HG02571 (cell line): ENCODE data around the gene ITGB3.

Source experiments
- ATAC-seq: cut with Tn5 transposase; IDR thresholded peaks from one replicate; pipeline ENCODE4 v1.9.1; 2021; ENCODE audit warnings: mild to moderate bottlenecking, moderate library complexity; ENCODE audit not compliant: unreplicated experiment

Gene ITGB3

DNA sequence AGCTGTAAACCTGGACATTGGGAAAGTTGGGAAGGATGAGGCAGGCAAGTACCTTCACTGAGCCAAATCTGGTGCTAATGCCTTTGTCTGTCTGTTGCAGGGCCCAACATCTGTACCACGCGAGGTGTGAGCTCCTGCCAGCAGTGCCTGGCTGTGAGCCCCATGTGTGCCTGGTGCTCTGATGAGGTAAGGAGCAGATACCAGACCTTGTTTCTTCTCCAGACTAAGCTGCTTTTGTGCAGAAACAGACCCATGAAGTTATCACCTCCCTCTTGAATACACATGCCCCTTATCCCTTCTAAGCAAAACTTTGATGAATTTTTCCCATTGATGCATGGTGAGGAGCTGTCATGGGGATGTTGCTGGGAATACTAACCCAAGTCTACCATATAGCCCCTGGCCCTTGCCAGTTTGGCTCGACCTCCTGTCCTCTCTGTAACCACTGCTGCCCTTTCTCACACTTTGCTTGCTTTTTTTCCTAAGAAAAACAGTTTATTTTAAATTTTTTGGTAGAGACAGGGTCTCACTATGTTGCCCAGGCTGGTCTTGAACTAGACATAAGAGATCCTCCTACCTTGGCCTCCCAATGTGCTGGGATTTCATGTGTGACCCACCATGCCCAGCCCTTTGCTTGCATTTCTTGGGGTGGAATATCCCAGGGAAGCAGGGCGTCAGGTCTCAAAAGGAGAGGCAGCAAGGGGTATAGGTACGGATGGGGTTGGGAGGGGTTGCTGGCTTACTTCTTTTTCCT is 20.9 kb downstream of the ITGB3 start:
- ATAC-seq, result no peak

- no peak for ATAC-seq
Measured at GRCh38 chr17:47275245-47275984, 21.8 kb downstream of the ITGB3 start.

DNA sequence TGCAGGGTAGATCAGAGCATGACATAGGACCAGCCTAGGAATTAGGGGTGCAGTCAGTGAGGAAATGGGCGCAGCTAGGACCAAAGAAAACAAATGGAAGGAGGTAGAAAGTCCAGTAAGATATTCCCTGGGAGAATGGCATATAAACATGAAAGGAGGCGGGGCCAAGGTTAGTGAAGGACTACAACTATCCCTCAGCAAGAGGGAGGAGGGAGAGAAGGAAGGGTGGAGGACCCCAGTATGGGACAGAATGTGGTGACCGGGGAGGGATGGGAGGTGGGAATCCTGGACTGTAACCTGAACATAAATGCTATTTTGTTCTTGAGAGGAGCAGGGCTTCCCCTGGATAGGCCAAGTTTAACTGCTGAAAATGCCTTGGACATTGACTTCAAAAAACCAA is 22.8 kb downstream of the ITGB3 start:
- ATAC-seq, result no peak

GRCh38 chr17:47276868-47277267 is 23.2 kb downstream of the ITGB3 start:
- ATAC-seq, result no peak

DNA sequence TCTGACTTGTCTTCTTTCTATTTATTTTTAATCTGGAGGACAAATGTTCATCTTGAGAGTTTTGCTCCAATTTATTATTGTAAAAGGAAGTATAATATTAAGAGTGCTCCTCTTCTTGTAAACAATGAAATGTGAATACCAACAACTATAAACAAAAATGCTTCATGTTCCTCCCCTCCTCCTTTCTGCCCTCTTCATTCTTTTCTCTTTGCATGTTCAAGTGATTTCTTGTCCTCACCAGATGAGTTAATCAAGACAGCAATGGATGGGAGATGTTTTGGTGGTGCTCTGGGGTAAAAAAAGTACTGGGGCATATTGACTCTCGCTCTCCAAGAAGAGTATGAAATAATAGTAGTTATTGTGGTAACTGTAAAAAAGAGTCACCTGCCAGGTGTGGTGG is 24.3 kb downstream of the ITGB3 start:
- ATAC-seq, result no peak

- ATAC-seq, result no peak
Measured at GRCh38 chr17:47278561-47278960, 24.9 kb downstream of the ITGB3 start.

GRCh38 chr17:47279062-47279801 is 25.6 kb downstream of the ITGB3 start:
- peak; percentile 68 for ATAC-seq

DNA sequence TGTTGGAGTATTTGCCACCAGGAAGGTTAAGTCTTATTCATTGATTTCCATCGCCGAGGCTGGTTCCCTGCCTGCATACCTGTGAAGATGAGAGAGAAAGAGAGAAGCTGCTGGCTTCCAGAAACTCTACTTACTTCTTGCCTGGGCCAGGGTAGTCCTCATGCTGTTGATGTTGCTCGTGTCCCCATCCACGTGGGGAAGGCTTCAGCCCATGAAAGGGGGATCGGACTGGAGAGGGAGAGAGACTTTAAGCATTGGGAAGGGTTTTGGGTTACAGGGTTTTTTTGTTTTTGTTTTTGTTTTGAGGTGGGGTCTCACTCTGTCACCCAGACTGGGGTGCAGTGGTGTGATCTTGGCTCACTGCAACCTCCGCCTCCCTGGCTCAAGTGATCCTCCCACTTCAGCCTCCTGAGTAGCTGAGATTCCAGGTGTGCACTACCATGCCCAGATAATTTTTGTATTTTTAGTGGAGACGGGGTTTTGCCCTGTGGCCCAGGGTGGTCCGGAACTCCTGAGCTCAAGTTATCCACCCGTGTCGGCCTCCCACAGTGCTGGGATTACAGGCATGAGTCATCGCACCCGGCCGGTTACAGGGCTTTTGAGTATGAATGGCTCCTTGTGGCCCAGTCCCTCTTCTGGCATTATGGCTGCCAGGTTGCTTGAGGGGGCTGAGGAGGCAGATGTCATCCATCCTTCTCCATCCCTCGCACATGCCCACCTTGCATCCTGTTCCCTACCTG is 26.6 kb downstream of the ITGB3 start:
- ATAC-seq, result no peak

GRCh38 chr17:47281216-47281615 is 27.6 kb downstream of the ITGB3 start:
- ATAC-seq, result no peak

DNA sequence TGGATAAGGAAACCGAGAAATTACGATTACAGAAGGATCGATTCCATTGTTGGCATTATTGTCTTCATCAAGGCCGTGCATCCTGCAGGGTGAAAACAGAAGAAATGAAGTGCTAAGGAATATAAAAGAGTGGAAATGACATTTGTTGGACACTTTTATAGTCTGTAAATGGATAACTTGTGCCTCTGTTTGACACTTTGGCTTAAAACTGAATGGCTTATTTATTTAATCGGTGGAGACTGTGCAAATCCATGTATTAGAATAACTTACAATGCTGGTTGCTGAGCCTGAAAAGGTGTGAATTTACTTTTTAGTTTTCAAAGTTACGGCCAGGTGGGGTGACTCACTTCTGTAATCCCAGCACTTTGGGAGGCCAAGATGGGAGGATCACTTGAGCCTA is 31.4 kb downstream of the ITGB3 start:
- ATAC-seq, result no peak

DNA sequence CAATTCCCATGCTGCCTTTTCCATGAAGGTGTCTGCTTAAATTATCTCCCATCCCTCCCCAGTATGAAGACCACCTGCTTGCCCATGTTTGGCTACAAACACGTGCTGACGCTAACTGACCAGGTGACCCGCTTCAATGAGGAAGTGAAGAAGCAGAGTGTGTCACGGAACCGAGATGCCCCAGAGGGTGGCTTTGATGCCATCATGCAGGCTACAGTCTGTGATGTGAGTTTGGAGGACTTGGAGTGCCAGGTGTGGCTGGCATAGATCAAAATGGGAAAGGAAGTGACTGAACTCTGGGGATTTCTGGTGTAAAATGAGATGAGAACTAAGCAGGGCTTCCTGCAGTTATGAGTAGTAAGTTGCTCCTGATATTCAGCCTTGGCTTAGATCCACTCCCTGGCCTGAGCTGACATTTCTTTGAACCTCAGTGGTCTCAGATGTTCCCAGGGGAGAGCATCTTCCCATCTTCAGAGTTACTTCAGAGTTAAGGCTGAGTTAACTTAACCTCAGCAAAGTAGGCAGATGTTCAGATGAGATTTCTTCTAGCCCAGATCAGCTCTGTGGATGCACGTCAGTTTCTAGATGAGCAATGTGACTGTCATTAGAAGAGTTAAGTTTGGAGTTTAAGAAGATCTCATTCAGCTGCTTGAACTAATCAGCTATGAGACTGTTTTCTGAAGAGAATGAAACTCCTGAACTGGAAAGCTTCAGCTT is 32.7 kb downstream of the ITGB3 start:
- peak; percentile 51 for ATAC-seq

DNA sequence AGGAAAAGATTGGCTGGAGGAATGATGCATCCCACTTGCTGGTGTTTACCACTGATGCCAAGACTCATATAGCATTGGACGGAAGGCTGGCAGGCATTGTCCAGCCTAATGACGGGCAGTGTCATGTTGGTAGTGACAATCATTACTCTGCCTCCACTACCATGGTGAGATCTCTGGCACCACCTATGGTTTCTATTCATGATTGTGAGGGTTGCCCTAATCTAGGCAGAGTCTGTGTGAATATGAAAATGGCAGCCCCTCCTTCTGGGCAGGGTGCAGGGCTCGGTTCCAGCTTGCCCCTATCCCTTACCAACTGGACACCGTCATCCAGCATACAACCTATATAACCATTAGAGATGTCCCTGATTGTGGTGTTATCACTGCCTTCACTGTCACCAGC is 33.4 kb downstream of the ITGB3 start:
- no peak for ATAC-seq

- no peak for ATAC-seq
Measured at GRCh38 chr17:47287639-47288038, 34.0 kb downstream of the ITGB3 start.

- no peak for ATAC-seq
Measured at GRCh38 chr17:47288531-47289116, 35.0 kb downstream of the ITGB3 start.

DNA sequence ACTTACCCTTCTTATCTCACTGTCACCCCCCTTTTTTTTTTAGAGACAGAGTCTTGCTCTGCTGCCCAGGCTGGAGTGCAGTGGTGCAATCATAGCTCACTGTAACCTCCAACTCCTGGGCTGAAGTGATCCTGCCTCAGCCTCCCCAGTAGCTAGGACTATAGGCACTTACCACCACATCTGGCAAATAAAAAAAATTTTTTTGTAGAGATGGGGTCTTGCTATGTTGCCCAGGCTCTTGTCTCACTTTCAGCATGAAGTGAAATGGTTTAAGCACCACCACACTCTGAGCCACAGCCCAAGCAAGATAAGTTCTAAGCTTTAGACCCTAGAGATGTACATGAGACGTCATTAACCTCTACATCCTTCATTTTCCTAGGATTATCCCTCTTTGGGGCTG is 35.7 kb downstream of the ITGB3 start:
- no peak for ATAC-seq

- ATAC-seq, result no peak
Measured at GRCh38 chr17:47290870-47291241, 37.2 kb downstream of the ITGB3 start.

- no peak for ATAC-seq
Measured at GRCh38 chr17:47291242-47291873, 37.7 kb downstream of the ITGB3 start.

GRCh38 chr17:47292206-47292605 is 38.6 kb downstream of the ITGB3 start:
- ATAC-seq, result no peak

DNA sequence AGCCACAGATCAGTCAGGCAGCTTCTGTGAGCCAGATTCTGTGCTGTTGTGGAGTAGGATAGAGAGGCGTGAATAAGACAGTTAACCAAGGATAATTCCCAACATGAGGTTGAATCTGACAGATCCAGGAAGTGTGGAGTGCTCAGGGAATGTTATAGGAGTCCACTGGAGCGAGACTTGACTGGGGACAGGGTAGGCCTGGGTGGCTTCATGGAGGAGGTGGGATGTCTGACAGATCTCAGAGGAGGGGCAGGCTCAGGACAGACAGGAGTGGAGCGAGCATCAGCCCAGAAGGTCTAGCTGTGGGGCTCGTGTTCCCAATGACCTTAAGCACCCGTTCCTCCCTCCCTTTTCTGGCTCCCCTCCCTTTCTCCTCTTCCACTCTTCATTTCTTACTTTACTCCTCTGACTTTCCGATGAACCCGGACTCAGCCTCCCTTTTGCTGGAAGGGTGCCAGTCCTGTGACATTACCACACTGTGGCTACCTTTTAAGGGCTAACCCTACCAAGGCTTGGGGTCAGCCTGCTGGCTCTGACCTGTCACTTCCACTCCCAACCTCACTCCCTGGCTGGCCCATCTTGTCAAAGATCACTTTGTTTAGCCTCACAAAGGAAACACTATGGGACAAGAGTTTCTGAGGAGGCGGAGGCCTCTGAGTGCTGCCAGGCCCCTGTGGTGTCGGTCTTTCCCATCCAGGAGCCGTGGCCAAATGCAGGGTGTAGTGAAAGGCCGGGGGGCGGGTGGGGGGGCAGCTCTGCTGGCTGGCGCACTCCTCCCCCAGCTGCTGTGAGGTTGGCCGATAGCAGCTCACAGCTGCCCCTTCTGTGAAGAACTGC is 41.6 kb downstream of the ITGB3 start:
- ATAC-seq, result no peak
